IPS-18a (cell line): Measurements from ENCODE around the gene S100G.

ENCODE experiments used
- H3K27ac ChIP-seq: one replicate; pipeline ENCODE4 v1.5.1; 2013; ENCODE audit warnings: low read length
- H3K27me3 ChIP-seq: one replicate; pipeline ENCODE4 v1.6.1; 2013; ENCODE audit warnings: mild to moderate bottlenecking, low read length; ENCODE audit not compliant: control insufficient read depth, insufficient read depth
- H3K36me3 ChIP-seq: one replicate; pipeline ENCODE4 v1.6.1; 2013; ENCODE audit warnings: low read depth, low read length; ENCODE audit not compliant: control insufficient read depth
- H3K4me1 ChIP-seq: one replicate; pipeline ENCODE4 v1.6.1; 2013; ENCODE audit warnings: low read depth, low read length; ENCODE audit not compliant: control insufficient read depth
- H3K4me3 ChIP-seq: one replicate; pipeline ENCODE4 v1.5.1; 2013; ENCODE audit warnings: low read length
- H3K9ac ChIP-seq: one replicate; pipeline ENCODE4 v1.6.1; 2013; ENCODE audit warnings: mild to moderate bottlenecking, low read length, moderate library complexity
- H3K9me3 ChIP-seq: one replicate; pipeline ENCODE4 v1.6.1; 2013; ENCODE audit warnings: low read depth, low read length; ENCODE audit not compliant: control insufficient read depth

S100G gene

GRCh38 chrX:16678689-16679088, 28.7 kb downstream of the S100G start:
- no peak overlapping the region for H3K4me3 ChIP-seq
- H3K9ac ChIP-seq = no peak overlapping the region
- no peaks in the 10 kb centered on the region for H3K27me3 ChIP-seq
- H3K4me1 ChIP-seq = no peaks in the 10 kb centered on the region
- H3K9me3 ChIP-seq = no peaks in the 10 kb centered on the region
- no peak overlapping the region for H3K27ac ChIP-seq
- H3K36me3 ChIP-seq = peaks cover 88% of the 10 kb centered on the region

- Histone ChIP-seq H3K36me3 (peaks cover 84% of the 10 kb centered on the region), H3K9me3 (no peaks in the 10 kb centered on the region), H3K27me3 (no peaks in the 10 kb centered on the region), H3K9ac (no peak overlapping the region), H3K4me1 (no peaks in the 10 kb centered on the region), H3K27ac (no peak overlapping the region), H3K4me3 (no peak overlapping the region)
Measured at GRCh38 chrX:16683007-16683664, 33.2 kb downstream of the S100G start.

GRCh38 chrX:16687514-16687913, 37.6 kb downstream of the S100G start:
- no peak overlapping the region for H3K27ac ChIP-seq
- H3K36me3 ChIP-seq = peaks cover 82% of the 10 kb centered on the region
- no peak overlapping the region for H3K9ac ChIP-seq
- no peaks in the 10 kb centered on the region for H3K9me3 ChIP-seq
- H3K27me3 ChIP-seq = no peaks in the 10 kb centered on the region
- H3K4me1 ChIP-seq = no peaks in the 10 kb centered on the region
- H3K4me3 ChIP-seq = no peak overlapping the region

- Histone ChIP-seq H3K27me3 (no peaks in the 10 kb centered on the region), H3K36me3 (peaks cover 73% of the 10 kb centered on the region), H3K9me3 (no peaks in the 10 kb centered on the region), H3K4me3 (no peak overlapping the region), H3K9ac (no peak overlapping the region), H3K4me1 (no peaks in the 10 kb centered on the region), H3K27ac (no peak overlapping the region)
Measured at GRCh38 chrX:16695079-16695676, 45.2 kb downstream of the S100G start.

- Histone ChIP-seq H3K27ac (no peak overlapping the region), H3K9me3 (no peaks in the 10 kb centered on the region)
Measured at GRCh38 chrX:16696956-16697355, 47.0 kb downstream of the S100G start.

GRCh38 chrX:16699389-16699788, 49.4 kb downstream of the S100G start:
- no peaks in the 10 kb centered on the region for H3K27me3 ChIP-seq
- no peaks in the 10 kb centered on the region for H3K4me1 ChIP-seq
- H3K9ac ChIP-seq = no peak overlapping the region
- peaks cover 52% of the 10 kb centered on the region for H3K36me3 ChIP-seq
- no peak overlapping the region for H3K4me3 ChIP-seq
- no peak overlapping the region for H3K27ac ChIP-seq
- H3K9me3 ChIP-seq = no peaks in the 10 kb centered on the region

More at GRCh38 chrX:16696956-16697355, 47.0 kb downstream of the S100G start:
- H3K27me3 ChIP-seq = no peaks in the 10 kb centered on the region
- no peaks in the 10 kb centered on the region for H3K4me1 ChIP-seq
- no peak overlapping the region for H3K9ac ChIP-seq
- H3K4me3 ChIP-seq = no peak overlapping the region
- peaks cover 65% of the 10 kb centered on the region for H3K36me3 ChIP-seq

GRCh38 chrX:16700734-16701133, 50.8 kb downstream of the S100G start:
- Histone ChIP-seq H3K4me1 (no peaks in the 10 kb centered on the region), H3K27me3 (no peaks in the 10 kb centered on the region), H3K4me3 (no peak overlapping the region), H3K36me3 (peaks cover 56% of the 10 kb centered on the region), H3K9ac (no peak overlapping the region), H3K27ac (no peak overlapping the region), H3K9me3 (no peaks in the 10 kb centered on the region)

- Histone ChIP-seq H3K36me3 (peaks cover 48% of the 10 kb centered on the region), H3K27ac (no peak overlapping the region), H3K9ac (no peak overlapping the region), H3K27me3 (no peaks in the 10 kb centered on the region), H3K4me3 (no peak overlapping the region), H3K9me3 (no peaks in the 10 kb centered on the region), H3K4me1 (no peaks in the 10 kb centered on the region)
Measured at GRCh38 chrX:16702700-16703599, 53.0 kb downstream of the S100G start.
